ENCODE results near the gene LTBP2.
"Not testable (repeated sequence)": the region's sequence is repeated elsewhere in the genome, so short reads cannot be mapped to it uniquely, and the experiment has no call there.

Gene LTBP2

DNA sequence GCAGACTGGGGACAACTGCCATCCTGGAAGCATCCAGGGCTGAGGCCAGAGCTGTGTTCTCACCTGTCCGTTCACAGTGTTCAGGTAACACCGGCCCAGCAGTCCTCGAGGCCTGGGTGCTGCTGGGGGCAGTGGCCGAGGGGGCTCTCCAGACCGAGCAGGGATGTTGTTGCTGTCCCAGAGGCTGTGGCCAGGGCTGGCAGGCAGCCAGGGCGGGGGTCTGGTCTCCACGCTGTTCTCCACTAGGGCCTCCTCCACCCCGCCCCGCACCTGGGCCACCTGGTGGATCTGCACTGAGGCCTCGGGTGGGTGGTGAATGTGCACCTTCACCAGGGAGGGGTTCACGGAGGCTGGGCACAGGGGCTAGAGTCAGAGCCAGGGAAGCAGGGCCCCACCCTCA, 61.0 kb downstream of the LTBP2 start:
- no peak for DNase-seq (ENCODE audit: low read depth in 2 of 2)

DNA sequence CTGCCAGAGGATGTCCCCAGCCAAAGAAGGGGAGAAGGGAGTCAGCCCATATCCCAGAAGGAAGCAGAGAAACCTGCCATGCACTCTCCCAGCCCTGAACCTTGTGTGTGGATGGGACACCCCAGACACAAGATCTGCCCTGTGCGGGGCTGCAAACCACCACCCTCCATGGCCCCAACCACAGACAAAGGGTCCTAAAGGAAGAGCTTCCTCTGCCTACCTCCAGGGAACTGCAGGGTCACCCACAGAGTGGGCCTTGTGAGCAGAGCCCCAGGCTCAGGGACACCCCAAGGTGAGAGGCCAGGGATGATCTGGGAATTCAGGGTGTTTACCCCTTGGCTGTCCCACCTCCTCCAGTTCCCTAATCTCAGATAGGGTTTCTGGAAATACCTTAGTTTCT, 62.0 kb downstream of the LTBP2 start:
- DNase-seq (ENCODE audit: low read depth in 2 of 2) = no peak

DNA sequence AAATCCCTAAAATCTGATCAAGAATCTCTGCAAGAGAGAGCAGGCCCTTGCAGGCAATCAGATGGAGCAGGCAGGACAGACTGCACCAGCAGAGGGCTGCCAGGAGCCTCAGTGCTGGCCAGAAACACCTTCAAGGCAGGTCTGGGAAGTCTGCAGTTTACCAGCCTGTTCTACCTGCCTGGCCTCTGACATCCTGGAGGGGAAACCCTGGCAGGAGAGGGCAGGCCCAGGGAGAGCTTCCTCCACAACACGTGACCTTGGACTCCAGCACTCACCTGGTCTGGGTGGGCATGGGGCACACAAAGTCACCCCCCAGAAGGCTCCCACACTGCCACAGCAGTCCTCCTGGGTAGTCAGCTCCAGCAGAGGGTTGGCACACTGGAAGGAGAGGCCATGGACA, 62.4 kb downstream of the LTBP2 start:
- DNase-seq (ENCODE audit: low read depth in 2 of 2) = no peak

DNA sequence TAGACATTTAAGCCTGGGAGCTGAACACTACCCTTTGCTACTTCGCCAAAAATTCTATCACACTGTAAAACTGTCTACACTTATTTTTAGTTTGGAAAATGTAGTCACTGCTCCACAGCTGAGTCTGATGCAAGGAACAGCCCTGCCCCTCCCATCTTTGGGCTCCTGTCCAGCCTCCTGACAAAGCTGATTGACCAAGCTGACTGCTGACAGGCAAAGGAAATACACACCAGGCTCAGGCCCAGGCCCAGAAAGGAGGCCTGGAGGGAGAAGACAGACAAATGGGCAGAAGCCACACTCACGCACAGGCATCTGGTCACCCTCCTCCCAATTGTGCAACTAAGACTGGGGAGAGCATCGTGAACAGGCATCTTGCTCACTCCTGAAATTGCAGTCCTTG, 63.2 kb downstream of the LTBP2 start:
- DNase-seq (ENCODE audit: low read depth in 2 of 2) = no peak

DNA sequence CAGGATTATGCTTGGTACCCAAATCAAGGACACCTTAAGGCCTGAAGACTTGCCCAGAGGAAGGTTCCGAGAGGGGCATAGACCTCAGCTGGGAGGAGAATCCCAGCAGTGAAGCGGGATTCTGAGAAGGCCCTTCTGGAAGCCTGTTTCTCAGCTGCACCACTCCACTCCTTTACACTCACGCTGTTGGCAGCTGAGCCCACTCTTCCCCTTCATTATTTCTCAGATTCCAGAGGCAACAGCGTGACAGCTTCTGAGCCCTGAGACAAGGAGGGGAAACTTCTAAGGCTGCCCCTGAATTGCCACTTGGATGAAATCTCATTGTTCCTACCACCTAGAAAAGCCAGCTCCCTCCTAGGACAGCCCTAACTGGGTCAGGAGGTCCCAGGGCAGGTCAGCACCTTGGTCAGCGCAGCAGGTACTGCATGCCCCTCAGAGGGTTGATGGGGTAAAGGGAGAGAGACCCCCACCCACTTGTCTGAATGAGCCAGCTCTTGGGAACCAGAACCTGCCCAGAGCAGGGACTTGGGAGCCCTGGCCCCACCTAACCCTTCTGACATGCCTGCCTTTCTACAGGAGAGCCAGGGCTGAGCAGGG, 64.6 kb downstream of the LTBP2 start:
- no peak for DNase-seq (ENCODE audit: low read depth in 2 of 2)

DNA sequence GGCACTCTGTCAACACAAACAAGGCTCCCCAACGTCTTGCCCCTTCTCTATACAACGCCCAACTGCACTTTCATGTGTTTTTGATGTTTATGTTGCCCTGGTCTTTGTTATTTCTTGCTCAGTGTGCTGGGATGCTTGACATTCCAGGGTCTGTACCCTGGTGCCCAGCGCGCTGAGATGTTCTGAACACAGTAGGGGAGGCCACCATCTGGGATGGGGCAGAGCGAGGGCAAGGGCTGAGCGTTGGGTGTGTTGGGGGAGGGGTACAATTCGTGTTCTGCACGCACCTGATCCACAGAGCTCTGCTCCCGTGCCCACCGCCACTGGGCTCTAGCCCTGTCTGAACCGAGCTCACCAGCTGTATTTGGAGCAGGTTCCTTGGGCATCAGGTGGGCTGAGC, 65.6 kb downstream of the LTBP2 start:
- DNase-seq (ENCODE audit: low read depth in 2 of 2) = no peak

DNA sequence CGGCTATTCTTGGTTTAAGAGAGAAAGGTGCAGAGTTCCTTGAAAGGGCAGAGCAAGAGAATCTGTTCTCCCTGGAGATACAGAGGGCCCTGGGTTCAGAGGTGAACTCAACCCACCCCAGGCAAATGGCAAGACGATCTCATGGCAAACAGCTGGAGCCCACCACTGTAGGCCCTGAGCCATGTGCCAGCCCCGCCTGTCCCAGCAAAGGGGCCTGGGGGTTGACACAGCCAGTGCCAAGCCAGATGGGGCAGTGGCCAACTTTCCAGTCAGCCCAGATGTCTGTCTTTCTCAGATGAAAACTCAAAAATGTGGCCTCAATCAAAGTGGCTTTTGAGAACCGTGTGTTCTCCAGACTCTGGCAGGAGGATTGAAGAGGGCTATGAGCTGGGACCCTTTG, 66.7 kb downstream of the LTBP2 start:
- DNase-seq (ENCODE audit: low read depth in 2 of 2) = no peak

DNA sequence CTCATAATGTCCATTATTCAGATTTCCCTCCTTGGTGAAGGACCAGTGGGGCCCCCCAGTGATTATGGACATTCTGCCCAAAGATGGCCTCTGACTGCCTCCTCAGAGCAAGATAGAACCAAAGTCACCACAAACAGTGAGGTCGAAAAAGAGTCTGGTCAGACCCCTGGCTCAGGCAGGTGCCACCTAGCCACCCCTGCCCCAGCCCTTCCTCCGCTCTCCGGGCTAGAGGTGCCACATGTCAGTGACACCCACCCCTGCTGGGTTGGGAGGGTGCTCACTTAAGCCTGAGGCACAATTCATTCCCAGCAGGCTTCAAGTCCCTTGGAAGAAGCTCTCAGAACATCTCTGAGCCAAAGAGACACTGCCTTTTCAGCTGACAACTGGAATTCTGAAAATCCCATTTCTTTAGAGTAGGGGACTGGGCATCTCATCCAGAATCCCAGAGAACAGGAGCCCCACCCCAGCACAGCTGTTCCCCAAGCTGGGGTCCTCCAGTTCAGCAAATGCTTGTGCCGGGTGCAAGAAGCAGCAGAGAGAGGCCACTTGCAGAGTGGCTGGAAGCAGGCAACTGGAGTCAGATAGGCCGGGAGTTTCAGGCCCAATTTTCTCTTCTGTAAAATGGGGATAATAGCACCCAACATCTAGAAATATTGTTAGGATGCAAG, 68.1 kb downstream of the LTBP2 start:
- DNase-seq (ENCODE audit: low read depth in 2 of 2) = no peak

DNA sequence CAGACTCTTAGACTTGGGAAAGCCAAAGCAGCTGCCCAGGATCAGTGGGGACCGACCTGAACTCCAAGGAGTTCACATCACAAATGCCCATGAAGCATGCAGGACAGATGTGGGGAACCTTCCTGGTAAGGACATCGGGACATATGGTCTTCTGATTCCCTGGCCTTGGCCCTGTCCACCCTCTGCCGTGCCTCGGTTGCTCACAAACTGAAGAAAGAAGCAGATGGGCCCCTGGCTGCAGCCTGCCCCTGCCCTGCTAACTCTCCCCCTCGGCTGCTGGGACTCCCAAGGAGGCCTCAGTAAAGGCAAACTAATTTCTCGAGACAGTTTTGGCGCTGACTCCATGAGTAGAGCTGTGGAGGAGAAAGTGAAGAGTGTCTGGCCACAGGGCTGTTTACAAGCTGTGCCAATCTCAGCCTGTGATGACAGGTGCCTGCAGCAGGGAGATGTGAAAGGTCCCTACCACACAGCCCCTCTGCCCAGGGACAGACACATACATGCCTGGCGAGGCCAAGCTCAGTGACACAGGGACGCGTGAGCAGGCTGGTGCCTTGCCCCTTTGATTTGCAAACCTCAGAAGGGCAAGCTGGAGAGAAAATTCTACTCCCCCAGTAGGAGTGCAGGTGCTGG, 69.9 kb downstream of the LTBP2 start:
- DNase-seq (ENCODE audit: low read depth in 2 of 2) = no peak

DNA sequence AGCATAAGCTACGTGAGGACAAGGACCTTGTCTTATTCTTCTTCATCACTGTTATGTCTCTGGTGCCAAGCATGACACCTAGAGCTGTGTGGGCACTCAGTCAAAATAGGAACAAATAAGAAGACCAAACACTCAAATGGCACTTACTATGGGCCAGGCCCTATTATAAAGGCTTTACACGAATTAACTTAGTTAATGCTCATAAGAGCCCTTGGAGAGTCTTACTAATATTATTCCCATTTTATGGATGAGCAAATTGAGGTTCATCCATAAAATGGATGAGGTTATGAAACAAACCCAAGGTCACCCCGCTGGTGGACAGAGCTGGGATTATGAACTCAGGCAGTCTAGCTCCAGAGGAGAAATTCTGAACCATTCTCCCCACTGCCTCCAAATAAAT, 70.8 kb downstream of the LTBP2 start:
- no peak for DNase-seq (ENCODE audit: low read depth in 2 of 2)

DNA sequence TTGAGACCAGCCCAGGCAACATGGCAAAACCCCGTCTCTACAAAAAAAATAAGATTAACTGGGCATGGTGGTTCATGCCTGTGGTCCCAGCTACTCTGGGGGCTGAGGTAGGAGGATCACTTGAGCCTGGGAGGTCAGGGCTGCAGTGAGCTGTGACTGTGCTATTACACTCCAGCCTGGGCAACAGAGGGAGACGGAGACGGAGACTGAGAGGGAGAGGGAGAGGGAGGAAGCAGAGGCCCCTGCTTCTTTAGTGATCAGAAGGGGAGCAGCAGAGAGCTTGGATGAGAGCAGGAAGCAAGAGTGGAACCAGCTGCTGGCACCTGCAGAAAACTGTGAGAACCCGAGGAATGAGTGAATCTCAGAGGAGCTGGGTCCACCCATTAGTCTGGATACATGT, 72.5 kb downstream of the LTBP2 start:
- DNase-seq (ENCODE audit: low read depth in 2 of 2) = no peak

DNA sequence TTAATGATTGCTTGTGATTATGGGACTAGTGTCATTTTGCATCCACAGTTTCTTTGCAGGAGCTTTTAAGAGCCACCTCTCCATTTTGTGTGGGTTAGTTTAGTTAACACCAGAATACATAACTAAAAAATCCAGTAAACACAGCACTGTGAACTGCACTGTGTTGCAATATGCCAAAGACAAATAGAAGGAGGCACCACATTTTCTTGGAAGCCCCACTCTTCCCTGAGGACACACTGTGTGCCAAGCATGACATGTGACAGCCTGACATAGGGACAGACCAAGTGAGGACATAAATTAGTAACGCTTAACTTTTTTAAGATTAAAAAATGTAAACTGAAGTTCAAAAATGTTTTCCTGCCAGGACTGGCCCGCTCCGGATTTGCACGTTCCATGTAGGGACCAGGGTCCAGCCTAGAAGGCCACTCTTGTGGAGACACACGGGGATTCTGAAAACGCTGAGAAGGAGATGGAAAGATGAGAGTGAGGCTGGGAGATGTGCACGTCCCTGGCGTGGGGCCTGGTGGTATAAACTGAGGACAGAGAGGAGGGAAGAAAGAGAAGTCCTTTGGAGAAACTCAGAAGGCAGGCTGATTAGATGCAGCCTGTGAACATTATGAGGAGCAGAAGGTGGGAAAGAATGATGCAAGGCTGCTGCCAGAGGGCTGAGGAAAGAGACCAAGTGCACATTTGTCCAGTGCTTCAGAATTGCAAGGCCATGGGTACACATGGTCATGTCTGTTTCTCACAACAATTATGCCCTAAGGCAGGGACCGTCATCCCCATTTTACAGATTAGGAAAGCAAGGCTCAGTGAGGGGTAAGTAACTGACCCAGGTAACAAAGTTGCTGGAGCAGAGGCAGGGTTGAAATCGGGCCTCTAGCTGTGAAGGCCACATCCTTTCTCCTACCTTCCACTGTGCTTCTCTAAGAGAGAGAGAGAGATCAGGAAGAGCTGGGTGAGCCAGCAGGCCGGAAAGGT, 73.3 kb downstream of the LTBP2 start:
- DNase-seq (ENCODE audit: low read depth in 2 of 2) = no peak

DNA sequence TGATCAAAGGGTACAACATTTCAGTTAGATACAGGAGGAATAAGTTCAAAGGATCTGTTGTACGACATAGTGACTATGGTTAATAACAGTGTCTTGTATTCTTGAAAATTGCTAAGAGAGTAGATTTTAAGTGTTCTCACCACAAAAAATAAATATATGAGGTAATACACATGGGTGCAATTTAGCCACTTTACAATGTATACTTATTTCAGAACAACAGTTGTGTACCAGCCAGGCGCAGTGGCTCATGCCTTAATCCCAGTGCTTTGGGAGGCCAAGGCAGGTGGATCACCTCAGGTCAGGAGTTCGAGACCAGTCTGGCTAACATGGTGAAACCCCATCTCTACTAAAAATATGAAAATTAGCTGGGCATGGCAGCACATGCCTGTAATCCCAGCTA, 75.7 kb downstream of the LTBP2 start:
- not testable (repeated sequence) for DNase-seq (ENCODE audit: low read depth in 2 of 2)

DNA sequence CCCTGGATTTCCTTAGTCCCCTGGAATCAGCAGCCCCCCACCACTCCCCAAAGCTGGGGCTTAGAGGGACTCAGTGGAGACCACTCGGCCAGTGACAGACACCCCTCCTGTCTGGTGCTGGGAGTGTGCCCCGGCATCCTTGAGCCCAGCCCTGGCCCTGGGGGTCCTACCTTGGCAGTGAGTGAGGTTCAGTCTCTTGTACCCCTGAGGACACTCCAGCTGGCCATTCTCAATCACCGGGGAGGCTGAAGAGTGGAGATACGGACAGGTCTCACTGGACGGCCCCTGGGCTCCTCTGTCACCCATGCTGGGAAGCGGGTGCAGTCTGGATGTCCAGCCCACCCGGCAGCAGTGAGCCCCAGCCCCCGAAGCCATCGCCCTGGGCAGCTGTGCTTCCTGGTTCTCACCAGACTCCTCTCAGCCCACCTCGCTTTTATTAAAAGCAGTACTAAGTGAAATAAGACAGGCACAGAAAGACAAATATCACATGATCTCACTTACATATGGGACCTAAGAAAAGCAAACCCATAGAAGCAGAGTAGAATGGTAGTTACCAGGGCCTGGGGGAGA, 76.2 kb downstream of the LTBP2 start:
- no peak for DNase-seq (ENCODE audit: low read depth in 2 of 2)

DNA sequence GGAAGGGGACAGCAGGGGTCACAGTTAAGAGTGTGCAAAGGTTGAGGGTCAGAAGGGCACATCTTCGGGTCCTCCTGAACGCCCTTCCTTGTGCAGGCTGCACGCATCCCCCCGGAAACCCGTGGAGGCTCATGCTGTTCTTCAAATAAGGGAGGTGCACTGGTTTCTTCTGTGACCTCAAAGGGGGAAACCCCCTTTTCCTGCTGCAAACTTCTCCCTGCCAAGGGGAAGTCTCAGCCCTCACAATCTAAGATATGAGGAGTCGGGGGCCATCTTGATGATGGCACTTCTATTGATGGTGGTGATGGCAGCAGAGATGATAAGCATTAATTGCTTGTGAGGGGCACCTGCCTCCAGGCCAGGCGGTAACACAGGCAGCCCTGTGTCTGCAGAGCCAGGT, 78.5 kb downstream of the LTBP2 start:
- DNase-seq (ENCODE audit: low read depth in 2 of 2) = no peak

DNA sequence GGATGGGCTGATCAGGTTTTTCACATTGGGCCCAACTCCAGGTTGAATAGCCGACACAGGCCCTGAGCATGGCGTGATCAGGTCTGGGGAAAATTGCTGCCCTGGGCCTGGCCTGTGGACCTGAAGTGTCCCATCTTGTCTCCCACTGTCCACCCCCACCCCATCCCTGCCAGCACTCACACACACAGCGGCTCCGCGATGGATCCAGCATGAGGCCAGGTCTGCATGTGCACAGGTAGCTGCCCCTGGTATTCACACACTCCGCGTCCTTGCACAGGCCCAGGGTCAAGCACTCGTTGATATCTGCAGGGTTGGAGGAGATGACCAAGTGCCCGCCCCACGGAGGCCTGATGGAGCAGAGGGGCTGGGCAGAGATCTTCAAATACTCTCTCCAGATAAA, 79.8 kb downstream of the LTBP2 start:
- no peak for DNase-seq (ENCODE audit: low read depth in 2 of 2)

DNA sequence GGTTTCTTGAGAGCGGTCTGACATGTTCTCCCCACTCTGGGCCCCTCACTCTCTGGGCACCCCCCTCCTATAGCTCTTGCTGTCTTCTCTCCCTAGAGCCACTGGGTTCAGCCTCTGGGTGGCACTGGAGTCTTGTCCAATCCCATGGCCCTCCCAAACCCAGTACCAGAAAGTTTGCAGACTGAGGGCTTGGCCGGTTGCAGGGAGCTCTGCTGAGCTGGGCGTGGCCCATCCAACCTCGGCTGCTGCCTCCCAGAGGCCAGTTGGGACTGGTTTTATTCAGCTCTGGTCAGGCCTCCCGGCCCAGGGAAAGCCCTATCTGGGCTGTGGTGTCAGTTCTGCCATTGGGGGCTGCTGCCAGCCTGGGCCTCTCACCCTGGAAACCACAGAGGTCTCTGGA, 80.6 kb downstream of the LTBP2 start:
- DNase-seq (ENCODE audit: low read depth in 2 of 2) = no peak

DNA sequence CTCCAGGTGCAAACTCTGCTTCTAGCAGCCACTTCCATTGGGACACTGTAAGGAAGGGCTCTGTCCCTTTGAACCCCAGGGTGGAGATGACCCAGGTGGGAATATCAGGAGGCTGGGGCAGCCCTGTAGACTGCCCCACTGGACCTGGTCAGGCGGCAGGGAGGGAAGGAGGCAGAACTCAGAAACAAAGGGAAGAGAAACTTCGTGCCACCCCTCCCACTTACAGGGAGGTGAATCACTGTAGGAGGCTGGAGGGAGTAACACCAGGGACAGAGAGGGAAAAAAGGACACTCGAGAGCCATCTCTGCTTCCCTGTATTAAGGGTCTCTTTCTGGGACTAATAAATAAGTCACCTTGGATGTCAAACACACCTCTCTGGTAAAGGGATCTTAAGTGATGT, 81.0 kb downstream of the LTBP2 start:
- DNase-seq (ENCODE audit: low read depth in 2 of 2) = no peak

DNA sequence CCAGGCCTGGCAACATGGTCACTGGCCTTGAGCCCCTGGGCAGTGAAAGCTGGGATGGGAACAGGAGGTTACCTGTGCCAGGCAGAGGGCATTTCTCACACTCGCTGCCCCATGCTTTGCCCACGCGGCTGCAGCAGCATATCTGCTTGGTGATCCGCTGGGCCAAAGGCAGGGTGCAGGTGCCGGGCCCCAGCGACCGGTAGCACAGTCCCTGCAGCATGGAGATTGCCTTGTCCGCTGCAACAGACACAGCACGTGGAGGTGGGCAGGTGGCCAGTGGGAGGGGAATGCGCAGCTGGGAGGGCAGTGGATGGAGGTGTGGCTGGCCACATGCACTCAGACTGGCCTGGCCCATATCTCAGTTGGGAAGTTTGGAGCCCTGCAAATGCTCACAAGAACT, 83.2 kb downstream of the LTBP2 start:
- DNase-seq (ENCODE audit: low read depth in 2 of 2) = no peak

DNA sequence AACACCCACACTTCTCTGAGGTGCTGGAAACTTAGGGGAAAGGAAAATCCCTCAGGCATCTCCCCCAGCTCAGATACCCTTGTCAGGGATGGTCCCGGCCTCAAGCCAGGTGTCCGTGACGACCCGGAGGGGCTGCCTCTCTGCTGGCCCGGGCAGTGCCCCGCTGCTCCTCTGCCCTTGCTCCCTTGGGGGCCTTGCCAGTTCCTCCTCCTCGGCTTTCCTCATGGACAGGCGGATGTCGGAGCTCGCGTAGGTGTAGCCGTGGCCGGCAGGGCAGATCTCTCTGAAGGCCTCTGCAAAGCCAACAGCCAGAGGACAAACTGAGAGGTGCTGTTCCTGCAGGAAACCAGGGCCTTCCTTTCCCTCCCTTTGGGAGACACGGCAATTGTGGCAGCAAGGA, 83.6 kb downstream of the LTBP2 start:
- DNase-seq (ENCODE audit: low read depth in 2 of 2) = no peak

DNA sequence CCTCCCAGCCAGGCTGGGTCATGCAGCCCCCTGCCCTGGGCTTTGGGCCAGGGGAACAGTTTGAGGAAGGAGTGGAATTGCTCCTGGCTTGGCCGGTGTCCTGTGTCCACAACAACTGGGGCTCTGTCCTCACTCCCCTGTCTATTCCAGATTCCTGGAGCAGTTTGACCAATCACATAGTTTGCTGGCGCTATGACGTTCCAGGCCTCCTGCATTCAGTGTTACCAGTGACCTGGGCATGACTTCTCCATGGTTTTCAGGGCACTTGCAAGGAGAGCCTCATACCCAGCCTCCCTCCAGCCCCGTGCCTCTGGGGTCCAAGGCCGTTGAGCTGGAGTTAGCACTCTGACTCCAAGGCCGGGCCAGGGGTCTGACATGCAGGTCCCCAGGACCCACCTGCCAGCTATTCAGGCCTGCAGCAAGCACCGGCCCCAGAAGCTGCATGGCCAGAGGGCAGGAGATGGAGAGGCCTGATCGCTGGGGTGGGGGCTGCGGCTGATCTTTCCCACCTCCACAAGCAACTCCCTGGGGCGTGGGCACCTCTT, 84.2 kb downstream of the LTBP2 start:
- no peak for DNase-seq (ENCODE audit: low read depth in 2 of 2)
